Mucosa of rectum (tissue), 2 donors: ENCODE data around the gene TMSB15A.
"Not testable (repeated sequence)": the region's sequence is repeated elsewhere in the genome, so short reads cannot be mapped to it uniquely, and the experiment has no call there.

Source experiments
- H3K27ac ChIP-seq, 2 donors: one replicate each; pipeline ENCODE4 v1.7.0; 2013; ENCODE audit warnings: inconsistent platforms in 2 of 2, low read depth in 2 of 2, low read length in 2 of 2
- H3K27me3 ChIP-seq, 2 donors: one replicate each; pipeline ENCODE4 v1.7.0; 2013; ENCODE audit warnings: low read length in 2 of 2; ENCODE audit not compliant: control insufficient read depth in 2 of 2, insufficient read depth in 2 of 2
- H3K36me3 ChIP-seq, 2 donors: one replicate each; pipeline ENCODE4 v1.7.0; 2013; ENCODE audit warnings: low read length in 2 of 2; ENCODE audit not compliant: control insufficient read depth in 2 of 2, insufficient read depth in 2 of 2
- H3K4me1 ChIP-seq, 2 donors: one replicate each; pipeline ENCODE4 v1.7.0; 2013; ENCODE audit warnings: low read length in 2 of 2, mild to moderate bottlenecking in 1 of 2; ENCODE audit not compliant: control insufficient read depth in 2 of 2, insufficient read depth in 2 of 2
- H3K4me3 ChIP-seq, 2 donors: one replicate each; pipeline ENCODE4 v1.7.0; 2013; ENCODE audit warnings: low read length in 2 of 2
- H3K9ac ChIP-seq, 2 donors: one replicate each; pipeline ENCODE4 v1.7.0; 2013; ENCODE audit warnings: low read length in 2 of 2, low read depth in 1 of 2, mild to moderate bottlenecking in 1 of 2
- H3K9me3 ChIP-seq, 2 donors: one replicate each; pipeline ENCODE4 v1.7.0; 2013; ENCODE audit warnings: low read length in 2 of 2; ENCODE audit not compliant: control insufficient read depth in 2 of 2
- donor health status: healthy.
- donor health status: Normal muscosa, but diverticular disease.

The TMSB15A gene

GRCh38 chrX:102491766-102492165, 24.8 kb downstream of the TMSB15A start:
- peaks cover 0 to 4% of the 10 kb centered on the region in 2 donors for H3K27me3 ChIP-seq
- H3K36me3 ChIP-seq = no peaks in the 10 kb centered on the region
- H3K9ac ChIP-seq = no peak overlapping the region
- no peak overlapping the region for H3K4me3 ChIP-seq
- H3K27ac ChIP-seq = no peak overlapping the region
- no peaks in the 10 kb centered on the region for H3K9me3 ChIP-seq
- no peaks in the 10 kb centered on the region for H3K4me1 ChIP-seq

GRCh38 chrX:102478765-102479164, 37.8 kb downstream of the TMSB15A start:
- H3K36me3 ChIP-seq, H3K4me1 ChIP-seq, H3K9me3 ChIP-seq, H3K9ac ChIP-seq, H3K27ac ChIP-seq, H3K4me3 ChIP-seq, H3K27me3 ChIP-seq: not testable (repeated sequence)

DNA sequence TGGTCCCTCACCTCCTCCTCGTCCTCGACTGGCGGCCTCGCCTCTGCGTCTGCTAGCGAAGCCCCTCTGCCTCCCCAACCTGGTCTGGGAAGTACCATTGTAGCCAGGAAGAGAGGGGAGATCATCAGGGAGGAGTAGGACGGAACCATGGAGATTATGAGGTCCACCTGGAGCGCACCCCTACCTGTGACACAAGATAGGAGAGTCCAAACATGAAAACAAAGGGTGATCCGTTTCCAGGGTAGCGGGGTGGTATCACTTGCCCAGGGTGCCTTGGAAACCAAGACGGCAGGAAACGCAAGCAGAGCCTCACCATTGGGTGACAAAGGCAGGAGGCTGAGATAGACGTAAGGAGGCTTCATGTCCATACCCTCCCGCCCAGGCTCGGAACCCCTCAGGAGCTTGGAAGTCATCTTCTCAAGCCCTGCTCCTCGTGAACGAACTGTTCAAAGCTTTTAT, 44.7 kb downstream of the TMSB15A start, which contains the start of gene TCP11X2:
Gene TCP11X2 (minus strand): TSS at position 51 of the 459 bp plus-strand sequence.
- H3K36me3 ChIP-seq, H3K4me3 ChIP-seq, H3K27me3 ChIP-seq: not testable (repeated sequence)

DNA sequence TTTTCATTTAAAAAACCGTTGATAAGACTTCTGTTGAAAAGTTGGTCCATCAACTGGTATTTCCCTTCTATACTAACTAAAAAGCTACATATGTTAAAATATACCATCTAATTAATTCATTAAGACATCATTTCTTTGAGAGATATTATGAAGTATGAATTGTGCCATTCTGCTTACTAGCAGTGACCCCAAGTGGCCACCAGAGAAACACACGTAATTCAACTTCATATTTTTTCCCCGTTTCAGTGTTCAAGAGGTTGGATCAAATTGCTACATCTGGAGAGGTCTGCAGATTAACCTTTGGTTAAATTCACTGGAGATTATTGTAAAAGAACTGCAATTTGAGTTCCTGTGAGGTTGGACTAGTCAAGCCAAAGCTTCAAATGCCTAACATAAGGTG, 46.3 kb downstream of the TMSB15A start:
- not testable (repeated sequence) for H3K4me3 ChIP-seq, H3K27me3 ChIP-seq, H3K4me1 ChIP-seq, H3K9ac ChIP-seq, H3K9me3 ChIP-seq, H3K27ac ChIP-seq, H3K36me3 ChIP-seq

More for the DNA sequence above, 44.7 kb downstream of the TMSB15A start, which contains the start of gene TCP11X2:
- H3K4me1 ChIP-seq, H3K9ac ChIP-seq, H3K27ac ChIP-seq, H3K9me3 ChIP-seq: not testable (repeated sequence)
